ENCODE measurements around the gene EIF4E2. TPM values are rescaled to one million over a fixed set of nuclear protein-coding genes. Genes with fewer than 3 reads are reported as not detected.

The EIF4E2 gene
- total RNA-seq, 1 donor from 2014 or later: 112 TPM

DNA sequence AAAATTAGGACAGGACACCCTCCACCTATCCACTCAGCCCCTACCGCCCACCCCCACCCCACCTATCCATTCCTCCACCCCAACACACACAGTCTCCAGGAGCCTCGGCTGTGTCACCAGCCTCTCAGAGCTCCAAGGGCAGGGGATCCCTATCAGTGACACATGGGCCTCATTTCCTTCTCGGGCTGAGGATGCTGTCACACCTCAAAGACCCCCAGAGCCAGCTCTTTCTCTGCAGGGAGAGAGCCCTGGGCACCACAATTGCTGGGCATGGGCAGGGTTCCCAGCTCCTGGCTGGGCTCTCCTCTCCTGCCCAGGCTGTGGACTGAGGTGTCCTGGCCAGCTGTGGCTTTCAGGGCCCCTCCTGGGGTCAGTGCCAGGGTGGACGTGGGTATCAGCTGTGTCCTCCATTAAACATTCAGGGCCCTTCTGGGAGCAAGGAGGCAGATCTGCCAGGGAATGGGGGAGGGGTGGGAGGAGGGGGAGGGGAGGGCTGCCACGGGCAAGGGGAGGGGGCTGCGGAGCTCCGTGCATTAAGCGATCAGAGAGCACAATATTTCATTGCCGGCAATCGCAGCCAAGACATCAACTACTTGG is 48.6 kb upstream of the EIF4E2 start:
- peaks cover 6% of the 10 kb centered on the region for H4K20me1 ChIP-seq (ENCODE audit: insufficient read depth, low read length)
- H2AFZ ChIP-seq (ENCODE audit: low read depth, low read length): no peak overlapping the region
- Mint-ChIP-seq H3K4me1 (ENCODE audit: low read depth, unreplicated experiment) (no peaks in the 10 kb centered on the region), H3K9me3 (ENCODE audit: unreplicated experiment) (no peaks in the 10 kb centered on the region), H3K36me3 (ENCODE audit: low read depth, unreplicated experiment) (peaks cover 2% of the 10 kb centered on the region), H3K27me3 (ENCODE audit: low read depth, unreplicated experiment) (peaks cover 64% of the 10 kb centered on the region), H3K4me3 (ENCODE audit: unreplicated experiment) (no peak overlapping the region), H3K27ac (ENCODE audit: unreplicated experiment) (no peak overlapping the region)
- FAIRE-seq (no peak), DNase-seq (ENCODE audit: low read depth) (no peak)
- no peak overlapping the region for H3K4me2 ChIP-seq (ENCODE audit: low read length)
- no peaks in the 10 kb centered on the region for H3K79me2 ChIP-seq (ENCODE audit: insufficient read depth, low read length)
- H3K36me3 ChIP-seq (ENCODE audit: insufficient read depth, low read length): no peaks in the 10 kb centered on the region
- H3K27me3 ChIP-seq (ENCODE audit: insufficient read depth, low read length): peaks cover 41% of the 10 kb centered on the region
- H3K4me1 ChIP-seq (ENCODE audit: insufficient read depth, low read length): no peaks in the 10 kb centered on the region
- H3K27ac ChIP-seq (ENCODE audit: low read depth, low read length): no peak overlapping the region
- H3K4me3 ChIP-seq (ENCODE audit: insufficient read depth, low read depth, low read length): no peak overlapping the region
- TF ChIP-seq, protein P1, sequence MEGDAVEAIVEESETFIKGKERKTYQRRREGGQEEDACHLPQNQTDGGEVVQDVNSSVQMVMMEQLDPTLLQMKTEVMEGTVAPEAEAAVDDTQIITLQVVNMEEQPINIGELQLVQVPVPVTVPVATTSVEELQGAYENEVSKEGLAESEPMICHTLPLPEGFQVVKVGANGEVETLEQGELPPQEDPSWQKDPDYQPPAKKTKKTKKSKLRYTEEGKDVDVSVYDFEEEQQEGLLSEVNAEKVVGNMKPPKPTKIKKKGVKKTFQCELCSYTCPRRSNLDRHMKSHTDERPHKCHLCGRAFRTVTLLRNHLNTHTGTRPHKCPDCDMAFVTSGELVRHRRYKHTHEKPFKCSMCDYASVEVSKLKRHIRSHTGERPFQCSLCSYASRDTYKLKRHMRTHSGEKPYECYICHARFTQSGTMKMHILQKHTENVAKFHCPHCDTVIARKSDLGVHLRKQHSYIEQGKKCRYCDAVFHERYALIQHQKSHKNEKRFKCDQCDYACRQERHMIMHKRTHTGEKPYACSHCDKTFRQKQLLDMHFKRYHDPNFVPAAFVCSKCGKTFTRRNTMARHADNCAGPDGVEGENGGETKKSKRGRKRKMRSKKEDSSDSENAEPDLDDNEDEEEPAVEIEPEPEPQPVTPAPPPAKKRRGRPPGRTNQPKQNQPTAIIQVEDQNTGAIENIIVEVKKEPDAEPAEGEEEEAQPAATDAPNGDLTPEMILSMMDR (IDR thresholded peaks at IDR 0.05; ENCODE audit: insufficient read depth, low read depth, low read length): no peak
- peak; percentile 41 for TF ChIP-seq EZH2 (IDR thresholded peaks at IDR 0.05; ENCODE audit: insufficient read depth, low read length)
- H3K9me3 ChIP-seq (ENCODE audit: insufficient read depth, low read depth, low read length): no peaks in the 10 kb centered on the region
- H3K9ac ChIP-seq (ENCODE audit: low read length): no peak overlapping the region

DNA sequence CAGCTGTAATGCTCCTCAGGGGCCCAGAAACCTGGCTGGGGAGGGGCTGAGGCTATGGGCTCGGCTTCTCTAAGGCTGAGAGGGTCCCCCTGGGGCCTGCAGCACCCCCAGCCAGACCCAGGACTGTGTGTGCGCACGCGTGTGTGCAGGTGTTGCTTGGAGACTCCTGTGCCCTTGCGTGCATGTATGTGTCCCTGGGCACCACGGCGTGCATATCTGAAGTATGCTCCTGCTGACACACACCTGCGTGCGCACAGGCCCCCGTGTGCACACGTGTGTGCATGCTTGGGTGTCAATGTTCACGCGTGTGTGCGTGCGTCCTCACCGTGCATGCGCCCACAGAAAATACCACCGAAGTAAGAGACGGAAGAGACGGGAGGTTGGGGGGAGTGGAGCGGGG is 48.0 kb upstream of the EIF4E2 start:
- Histone ChIP-seq H4K20me1 (ENCODE audit: insufficient read depth, low read length) (peaks cover 6% of the 10 kb centered on the region), H3K27me3 (ENCODE audit: insufficient read depth, low read length) (peaks cover 47% of the 10 kb centered on the region), H3K79me2 (ENCODE audit: insufficient read depth, low read length) (no peaks in the 10 kb centered on the region), H2AFZ (ENCODE audit: low read depth, low read length) (no peak overlapping the region), H3K9ac (ENCODE audit: low read length) (no peak overlapping the region), H3K27ac (ENCODE audit: low read depth, low read length) (no peak overlapping the region), H3K9me3 (ENCODE audit: insufficient read depth, low read depth, low read length) (no peaks in the 10 kb centered on the region), H3K4me1 (ENCODE audit: insufficient read depth, low read length) (no peaks in the 10 kb centered on the region), H3K36me3 (ENCODE audit: insufficient read depth, low read length) (no peaks in the 10 kb centered on the region), H3K4me2 (ENCODE audit: low read length) (no peak overlapping the region), H3K4me3 (ENCODE audit: insufficient read depth, low read depth, low read length) (no peak overlapping the region)
- H3K27ac Mint-ChIP-seq (ENCODE audit: unreplicated experiment): no peak overlapping the region
- no peaks in the 10 kb centered on the region for H3K9me3 Mint-ChIP-seq (ENCODE audit: unreplicated experiment)
- peaks cover 2% of the 10 kb centered on the region for H3K36me3 Mint-ChIP-seq (ENCODE audit: low read depth, unreplicated experiment)
- no peaks in the 10 kb centered on the region for H3K4me1 Mint-ChIP-seq (ENCODE audit: low read depth, unreplicated experiment)
- TF ChIP-seq, protein P1 (IDR thresholded peaks at IDR 0.05; ENCODE audit: insufficient read depth, low read depth, low read length): no peak
- no peak for TF ChIP-seq EZH2 (IDR thresholded peaks at IDR 0.05; ENCODE audit: insufficient read depth, low read length)
- DNase-seq (ENCODE audit: low read depth): no peak
- no peak for FAIRE-seq
- H3K4me3 Mint-ChIP-seq (ENCODE audit: unreplicated experiment): peak overlapping the region; percentile 71
- peaks cover 69% of the 10 kb centered on the region for H3K27me3 Mint-ChIP-seq (ENCODE audit: low read depth, unreplicated experiment)

Data from astrocyte (in vitro differentiated cells and primary cell).